VCaP (cell line): ENCODE results near the gene C1QTNF4.
"Not testable (repeated sequence)": the region's sequence is repeated elsewhere in the genome, so short reads cannot be mapped to it uniquely, and the experiment has no call there.

ENCODE experiments used
- H3K27ac ChIP-seq: fragments of 450-650 bp; 2 replicates; pipeline ENCODE4 v1.5.1; 2017
- CTCF ChIP-seq: fragments of 450-650 bp; conservative IDR thresholded peaks from 2 replicates; pipeline ENCODE4 v1.5.1; 2017; ENCODE audit warnings: mild to moderate bottlenecking, moderate library complexity

The C1QTNF4 gene

GRCh38 chr11:47551086-47551485, 43.1 kb downstream of the C1QTNF4 start:
- peak overlapping the region; percentile 87 for H3K27ac ChIP-seq
- peak; percentile 28; the same call in 1 of the 2 replicates for TF ChIP-seq CTCF

GRCh38 chr11:47550288-47551047, 43.7 kb downstream of the C1QTNF4 start:
- H3K27ac ChIP-seq = peak overlapping the region; percentile 87; the same call in 1 of the 2 replicates
- no peak for TF ChIP-seq CTCF

DNA sequence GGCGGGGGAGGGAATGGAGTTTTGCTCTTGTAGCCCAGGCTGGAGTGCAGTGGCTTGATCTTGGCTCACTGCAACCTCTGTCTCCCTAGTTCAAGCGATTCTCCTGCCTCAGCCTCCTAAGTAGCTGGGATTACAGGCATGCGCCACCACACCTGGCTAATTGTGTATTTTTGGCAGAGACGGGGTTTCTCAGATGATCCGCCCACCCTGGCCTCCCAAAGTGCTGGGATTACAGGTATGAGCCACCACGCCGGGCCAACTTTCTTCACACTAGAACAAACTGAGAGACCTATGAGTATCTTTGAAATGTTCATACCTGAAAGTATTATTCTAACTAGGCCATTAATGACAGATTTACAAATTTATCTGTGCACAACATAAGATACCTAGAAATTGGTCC, 47.9 kb downstream of the C1QTNF4 start:
- H3K27ac ChIP-seq = not testable (repeated sequence)

DNA sequence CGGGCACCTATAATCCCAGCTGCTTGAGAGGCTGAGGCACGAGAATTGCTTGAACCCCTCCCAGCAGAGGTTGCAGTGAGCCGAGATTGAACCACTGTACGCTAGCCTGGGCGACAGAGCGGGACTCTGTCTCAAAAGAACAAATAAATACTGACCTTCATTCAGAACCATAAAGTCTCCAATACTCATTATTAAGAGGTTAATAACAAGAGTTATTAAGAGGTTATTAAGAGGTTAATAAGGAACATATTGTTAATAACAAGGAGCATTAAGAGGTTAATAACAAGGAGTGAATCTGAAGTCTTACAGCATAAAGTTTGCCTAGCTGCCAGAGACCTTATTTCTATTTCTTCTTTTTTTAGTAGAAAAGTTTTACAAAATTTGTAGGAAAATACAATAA, 48.9 kb downstream of the C1QTNF4 start:
- H3K27ac ChIP-seq = no peak overlapping the region
- no peak for TF ChIP-seq CTCF

DNA sequence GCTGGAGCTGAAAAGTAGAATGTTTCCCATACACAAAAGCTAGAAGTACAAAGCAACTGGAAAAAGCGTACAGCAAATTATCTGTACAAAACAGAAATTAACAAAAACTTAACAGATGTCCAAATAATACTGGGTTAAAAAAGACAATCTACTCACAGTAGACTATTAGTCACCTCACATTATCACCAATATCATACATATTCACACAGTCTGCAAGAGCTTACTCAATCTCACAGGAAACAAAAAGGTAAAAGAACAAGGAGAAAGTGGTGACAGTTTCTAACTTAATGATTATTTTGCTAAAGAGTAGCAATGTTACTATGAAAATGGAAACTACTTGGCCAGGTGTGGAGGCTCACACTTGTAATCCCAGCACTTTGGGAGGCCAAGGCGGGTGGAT, 53.1 kb downstream of the C1QTNF4 start:
- no peak for TF ChIP-seq CTCF
- no peak overlapping the region for H3K27ac ChIP-seq

GRCh38 chr11:47539681-47540039, 54.6 kb downstream of the C1QTNF4 start:
- no peak for TF ChIP-seq CTCF
- H3K27ac ChIP-seq = peak overlapping the region; percentile 63
